ENCODE results near the gene MEF2C.

DNA sequence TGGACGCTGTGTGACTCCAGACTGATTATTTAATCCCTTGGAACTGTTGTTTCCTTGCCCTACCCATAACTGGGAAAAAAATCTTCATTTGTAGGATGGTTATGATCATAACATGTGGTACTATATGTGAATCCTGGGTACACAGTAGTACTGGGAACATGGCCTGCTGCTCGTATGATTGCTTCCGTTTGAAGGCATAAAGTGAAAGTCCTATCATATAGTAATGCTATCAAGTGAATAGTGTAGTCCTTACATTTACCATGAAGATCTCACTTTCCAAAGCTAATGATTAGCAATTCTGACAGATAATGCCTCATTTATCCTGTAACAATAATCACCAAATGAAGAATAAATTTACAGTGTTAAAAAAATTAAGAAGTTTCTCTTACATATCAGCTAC lies 53.2 kb downstream of the MEF2C start:
- TF ChIP-seq POLR2A (IDR thresholded peaks at IDR 0.05; ENCODE audit: low read depth, low read length) (no peak), POLR2AphosphoS5 (IDR thresholded peaks at IDR 0.05; ENCODE audit: low read depth, low read length) (no peak; the same call in 1 of the 2 replicates)
